ENCODE measurements around the gene PTPRG. TPM values are rescaled to one million over a fixed set of nuclear protein-coding genes. Genes with fewer than 3 reads are reported as not detected.

Gene PTPRG
- total RNA-seq, 4 donors from 2014 or later, result 21.1 to 54.2 (median 30.6) TPM

DNA sequence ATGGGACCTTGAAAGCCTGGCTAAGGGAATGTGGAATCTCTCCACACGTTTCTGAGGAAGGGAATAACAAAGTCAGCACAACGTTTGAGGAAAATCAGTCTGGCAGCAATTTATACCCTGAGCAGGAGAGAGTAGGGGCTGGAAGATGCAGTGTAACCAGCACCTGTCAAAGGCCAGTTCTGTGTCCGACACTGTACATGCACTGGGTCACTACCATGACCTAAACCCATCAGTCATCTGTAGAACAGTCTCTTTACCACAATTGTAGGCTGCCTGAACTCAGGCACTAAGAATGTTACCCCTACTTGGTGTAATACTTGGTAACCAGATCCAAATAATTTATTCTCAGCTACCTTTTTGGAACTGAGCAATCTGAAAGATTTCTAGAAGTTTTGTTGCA is 698.6 kb downstream of the PTPRG start:
- Histone ChIP-seq H3K9me3 (no peaks in the 10 kb centered on the region), H3K36me3 (peaks cover 0 to 17% of the 10 kb centered on the region in 2 donors), H3K4me1 (no peaks in the 10 kb centered on the region), H3K27me3 (no peaks in the 10 kb centered on the region), H3K4me3 (no peak overlapping the region), H3K27ac (no peak overlapping the region)
- intact Hi-C loops (cut with DNase I; ENCODE audit: low total_unique reads), result no loop called here
- TF ChIP-seq, protein P1, sequence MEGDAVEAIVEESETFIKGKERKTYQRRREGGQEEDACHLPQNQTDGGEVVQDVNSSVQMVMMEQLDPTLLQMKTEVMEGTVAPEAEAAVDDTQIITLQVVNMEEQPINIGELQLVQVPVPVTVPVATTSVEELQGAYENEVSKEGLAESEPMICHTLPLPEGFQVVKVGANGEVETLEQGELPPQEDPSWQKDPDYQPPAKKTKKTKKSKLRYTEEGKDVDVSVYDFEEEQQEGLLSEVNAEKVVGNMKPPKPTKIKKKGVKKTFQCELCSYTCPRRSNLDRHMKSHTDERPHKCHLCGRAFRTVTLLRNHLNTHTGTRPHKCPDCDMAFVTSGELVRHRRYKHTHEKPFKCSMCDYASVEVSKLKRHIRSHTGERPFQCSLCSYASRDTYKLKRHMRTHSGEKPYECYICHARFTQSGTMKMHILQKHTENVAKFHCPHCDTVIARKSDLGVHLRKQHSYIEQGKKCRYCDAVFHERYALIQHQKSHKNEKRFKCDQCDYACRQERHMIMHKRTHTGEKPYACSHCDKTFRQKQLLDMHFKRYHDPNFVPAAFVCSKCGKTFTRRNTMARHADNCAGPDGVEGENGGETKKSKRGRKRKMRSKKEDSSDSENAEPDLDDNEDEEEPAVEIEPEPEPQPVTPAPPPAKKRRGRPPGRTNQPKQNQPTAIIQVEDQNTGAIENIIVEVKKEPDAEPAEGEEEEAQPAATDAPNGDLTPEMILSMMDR (IDR thresholded peaks at IDR 0.05 in 4 of 5, conservative IDR thresholded peaks at IDR 0.05 in 1 of 5), result no peak
- TF ChIP-seq POLR2A (IDR thresholded peaks at IDR 0.05), result no peak
- in situ Hi-C loops (cut with MboI; ENCODE audit: low sequenced_read_pairs in 4 of 4), result no loop called here
- no peak for DNase-seq
- ATAC-seq, result no peak

DNA sequence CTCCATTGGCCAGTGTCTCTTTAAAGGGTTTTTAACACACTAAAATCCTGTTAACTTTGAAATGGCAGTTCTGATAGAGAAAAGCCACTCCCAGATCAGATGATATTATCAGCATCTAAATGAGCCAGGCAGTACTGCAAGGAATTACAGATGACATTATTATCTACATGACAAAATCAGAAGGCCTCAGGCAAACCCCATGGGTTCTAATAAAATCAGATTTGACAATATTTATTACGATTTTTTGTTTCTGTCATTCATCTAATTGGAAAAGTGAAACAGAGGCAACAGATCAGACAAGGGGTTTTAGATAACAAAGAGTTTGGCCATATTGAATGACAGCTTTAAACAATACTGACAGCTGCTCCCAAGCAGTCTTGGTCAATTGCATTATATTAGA is 699.3 kb downstream of the PTPRG start:
- DNase-seq (no peak), ATAC-seq (no peak)
- Histone ChIP-seq H3K27me3 (no peaks in the 10 kb centered on the region), H3K27ac (no peak overlapping the region), H3K4me3 (no peak overlapping the region), H3K9me3 (no peaks in the 10 kb centered on the region), H3K4me1 (no peaks in the 10 kb centered on the region), H3K36me3 (peaks cover 0 to 17% of the 10 kb centered on the region in 2 donors)
- in situ Hi-C loops (cut with MboI; ENCODE audit: low sequenced_read_pairs in 4 of 4), result no loop called here
- TF ChIP-seq, protein P1 (IDR thresholded peaks at IDR 0.05 in 4 of 5, conservative IDR thresholded peaks at IDR 0.05 in 1 of 5), result no peak
- TF ChIP-seq POLR2A (IDR thresholded peaks at IDR 0.05), result no peak
- intact Hi-C loops (cut with DNase I; ENCODE audit: low total_unique reads), result no loop called here

DNA sequence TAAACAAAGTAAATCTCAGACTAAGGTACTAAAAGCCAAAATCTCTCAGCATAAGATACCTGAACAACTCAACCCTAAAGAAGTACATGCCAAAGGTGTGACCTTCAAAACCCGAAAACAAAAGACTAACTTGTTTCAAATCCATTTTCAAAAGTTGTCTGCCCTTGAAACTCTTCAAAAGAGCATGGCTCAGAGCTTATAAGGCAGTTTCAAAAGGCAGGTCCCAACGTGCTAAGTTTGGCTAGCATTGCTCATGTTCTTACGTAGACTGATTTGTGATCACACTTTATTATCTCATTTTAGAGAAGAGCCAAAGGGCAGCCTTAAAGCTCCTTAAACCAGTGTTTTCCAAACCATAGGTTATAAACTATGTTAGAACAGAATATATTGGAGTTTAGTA is 699.8 kb downstream of the PTPRG start:
- no peaks in the 10 kb centered on the region for H3K9me3 ChIP-seq
- in situ Hi-C loops (cut with MboI; ENCODE audit: low sequenced_read_pairs in 4 of 4), result no loop called here
- TF ChIP-seq, protein P1 (IDR thresholded peaks at IDR 0.05 in 4 of 5, conservative IDR thresholded peaks at IDR 0.05 in 1 of 5), result no peak
- TF ChIP-seq POLR2A (IDR thresholded peaks at IDR 0.05), result no peak
- ATAC-seq (no peak), DNase-seq (no peak)
- no peaks in the 10 kb centered on the region for H3K4me1 ChIP-seq
- intact Hi-C loops (cut with DNase I; ENCODE audit: low total_unique reads), result no loop called here
- peaks cover 0 to 12% of the 10 kb centered on the region in 2 donors for H3K36me3 ChIP-seq
- no peak overlapping the region for H3K27ac ChIP-seq
- H3K27me3 ChIP-seq, result no peaks in the 10 kb centered on the region
- H3K4me3 ChIP-seq, result no peak overlapping the region

DNA sequence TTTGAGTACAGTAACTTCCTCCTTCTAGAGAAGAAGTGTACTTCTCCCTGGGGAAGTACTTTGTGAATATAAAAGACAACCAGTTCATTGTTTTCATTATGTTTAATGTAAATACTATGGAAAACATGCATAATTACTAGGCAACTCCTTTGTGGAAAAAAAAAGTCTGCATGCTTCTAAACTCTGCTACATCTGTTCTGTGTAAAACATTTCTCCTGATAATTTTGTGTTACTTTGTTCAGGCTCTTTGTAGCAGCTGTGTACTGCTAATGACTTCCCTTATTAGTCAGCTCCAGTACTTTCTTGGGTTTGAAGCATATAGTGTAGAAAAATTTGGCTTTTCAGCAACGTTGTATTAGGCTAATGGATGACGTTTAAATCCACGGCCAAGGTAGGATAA is 700.4 kb downstream of the PTPRG start:
- H3K4me3 ChIP-seq, result no peak overlapping the region
- no peaks in the 10 kb centered on the region for H3K27me3 ChIP-seq
- ATAC-seq (no peak), DNase-seq (no peak)
- H3K4me1 ChIP-seq, result no peaks in the 10 kb centered on the region
- H3K27ac ChIP-seq, result no peak overlapping the region
- TF ChIP-seq, protein P1 (IDR thresholded peaks at IDR 0.05 in 4 of 5, conservative IDR thresholded peaks at IDR 0.05 in 1 of 5), result no peak
- TF ChIP-seq POLR2A (IDR thresholded peaks at IDR 0.05), result no peak
- in situ Hi-C loops (cut with MboI; ENCODE audit: low sequenced_read_pairs in 4 of 4), result no loop called here
- intact Hi-C loops (cut with DNase I; ENCODE audit: low total_unique reads), result no loop called here
- H3K9me3 ChIP-seq, result no peaks in the 10 kb centered on the region
- peaks cover 0 to 11% of the 10 kb centered on the region in 2 donors for H3K36me3 ChIP-seq

DNA sequence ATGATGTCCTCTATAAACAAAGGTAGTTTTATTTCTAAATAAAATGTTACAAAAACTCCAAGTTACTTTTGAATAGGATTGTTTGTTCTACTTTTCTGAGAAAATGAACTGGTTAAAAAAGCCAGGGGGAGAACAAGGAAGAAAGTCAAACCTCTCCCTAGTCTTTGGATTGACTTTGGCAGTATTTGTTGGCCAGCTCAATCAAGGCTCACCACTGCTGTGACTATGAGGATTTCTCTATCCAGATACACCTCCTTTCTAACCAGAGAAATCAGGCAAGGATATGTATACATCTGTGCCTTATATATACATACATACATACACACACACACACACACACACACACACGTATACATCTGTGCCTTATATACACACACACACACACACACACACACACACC is 704.2 kb downstream of the PTPRG start:
- no peak for DNase-seq
- in situ Hi-C loops (cut with MboI; ENCODE audit: low sequenced_read_pairs in 4 of 4), result no loop called here
- H3K36me3 ChIP-seq, result peaks cover 0 to 44% of the 10 kb centered on the region in 2 donors

More for the DNA sequence above, 704.2 kb downstream of the PTPRG start:
- H3K9me3 ChIP-seq, result no peaks in the 10 kb centered on the region
- no peaks in the 10 kb centered on the region for H3K4me1 ChIP-seq
- H3K4me3 ChIP-seq, result no peak overlapping the region
- intact Hi-C loops (cut with DNase I; ENCODE audit: low total_unique reads), result no loop called here
- no peak for TF ChIP-seq POLR2A (IDR thresholded peaks at IDR 0.05)
- TF ChIP-seq, protein P1 (IDR thresholded peaks at IDR 0.05 in 4 of 5, conservative IDR thresholded peaks at IDR 0.05 in 1 of 5), result no peak
- H3K27ac ChIP-seq, result no peak overlapping the region
- H3K27me3 ChIP-seq, result no peaks in the 10 kb centered on the region
- ATAC-seq, result no peak
